HL-60 (cell line): ENCODE results near the gene EYA2.

Experiments used
- CTCF ChIP-seq: IDR thresholded peaks from one replicate; pipeline ENCODE4 v1.5.1; 2011; ENCODE audit warnings: low read length, control low read depth, inconsistent platforms; ENCODE audit not compliant: insufficient read depth
- POLR2AphosphoS5 ChIP-seq: IDR thresholded peaks from 2 replicates; pipeline ENCODE4 v1.6.1; 2012; ENCODE audit warnings: low read depth
- REST ChIP-seq: IDR thresholded peaks from 2 replicates; pipeline ENCODE4 v1.6.1; 2012; ENCODE audit warnings: low read depth; ENCODE audit not compliant: insufficient replicate concordance

- TF ChIP-seq CTCF (no peak), POLR2AphosphoS5 (no peak), REST (no peak)
Measured at GRCh38 chr20:46970937-46971630, 76.4 kb downstream of the EYA2 start.
